GM23338 (cell line): ENCODE data around the gene CBFA2T2. TPM values are rescaled to one million over a fixed set of nuclear protein-coding genes. Genes with fewer than 3 reads are reported as not detected.

Source experiments
- ATAC-seq: fragments of 200-7000 bp; cut with Tn5 transposase; 3 replicates; pipeline ENCODE4 v1.9.1; 2020
- DNase-seq: peaks from one replicate; pipeline ENCODE4 v3.0.0-alpha.2; 2015; ENCODE audit warnings: low spot score
- H2AFZ ChIP-seq: fragments of 200-600 bp; sonication (generic); 2 replicates; pipeline ENCODE4 v1.8.0; 2016; ENCODE audit warnings: antibody characterized with exemption, mild to moderate bottlenecking, moderate library complexity
- H3F3A ChIP-seq: fragments of 200-600 bp; sonication (generic); replicated peaks from 2 replicates; pipeline ENCODE4 v1.8.0; 2017; ENCODE audit warnings: antibody characterized with exemption, mixed run types, low read depth
- H3K27ac ChIP-seq: fragments of 200-600 bp; sonication (generic); 2 replicates; pipeline ENCODE4 v1.6.1; 2016; ENCODE audit warnings: low read depth
- H3K27me3 ChIP-seq: fragments of 200-600 bp; sonication (generic); 2 replicates; pipeline ENCODE4 v1.8.0; 2016; ENCODE audit warnings: mild to moderate bottlenecking, mixed run types, moderate library complexity; ENCODE audit not compliant: insufficient read depth
- H3K36me3 ChIP-seq: fragments of 200-600 bp; sonication (generic); 2 replicates; pipeline ENCODE4 v1.8.0; 2016; ENCODE audit warnings: mild to moderate bottlenecking; ENCODE audit not compliant: insufficient read depth
- H3K4me1 ChIP-seq: fragments of 200-600 bp; sonication (generic); 2 replicates; pipeline ENCODE4 v1.8.0; 2016; ENCODE audit warnings: mild to moderate bottlenecking, moderate library complexity; ENCODE audit not compliant: insufficient read depth
- H3K4me2 ChIP-seq: fragments of 200-600 bp; sonication (generic); 2 replicates; pipeline ENCODE4 v1.7.1; 2017; ENCODE audit warnings: mixed run types
- H3K4me3 ChIP-seq: fragments of 200-600 bp; sonication (generic); 2 replicates; pipeline ENCODE4 v1.6.1; 2016; ENCODE audit warnings: mixed run types
- H3K79me2 ChIP-seq: fragments of 200-600 bp; sonication (generic); replicated peaks from 2 replicates; pipeline ENCODE4 v1.8.0; 2017; ENCODE audit warnings: mild to moderate bottlenecking; ENCODE audit not compliant: insufficient read depth
- H3K9me2 ChIP-seq: fragments of 200-600 bp; sonication (generic); 2 replicates; pipeline ENCODE4 v1.8.0; 2017; ENCODE audit not compliant: insufficient read depth
- H4K20me1 ChIP-seq: fragments of 200-600 bp; sonication (generic); replicated peaks from 2 replicates; pipeline ENCODE4 v1.8.0; 2017; ENCODE audit warnings: mild to moderate bottlenecking; ENCODE audit not compliant: insufficient read depth
- H3K27ac Mint-ChIP-seq: 2 replicates; pipeline ENCODE4 v1.8.0; 2020; ENCODE audit warnings: inconsistent platforms, mild to moderate bottlenecking, moderate library complexity, mixed read lengths
- H3K27me3 Mint-ChIP-seq: 3 replicates; pipeline ENCODE4 v1.8.0; 2022; ENCODE audit warnings: low read depth, mild to moderate bottlenecking, moderate library complexity, mixed read lengths, inconsistent platforms; ENCODE audit not compliant: insufficient read depth, poor library complexity
- H3K36me3 Mint-ChIP-seq: 3 replicates; pipeline ENCODE4 v1.8.0; 2021; ENCODE audit warnings: low read depth, mild to moderate bottlenecking, inconsistent platforms, moderate library complexity, mixed read lengths
- H3K4me1 Mint-ChIP-seq: 3 replicates; pipeline ENCODE4 v1.8.0; 2020; ENCODE audit warnings: mild to moderate bottlenecking, inconsistent platforms, mixed read lengths
- H3K4me3 Mint-ChIP-seq: 3 replicates; pipeline ENCODE4 v1.8.0; 2021; ENCODE audit warnings: moderate library complexity, mild to moderate bottlenecking, inconsistent platforms, mixed read lengths
- H3K9me3 Mint-ChIP-seq: 3 replicates; pipeline ENCODE4 v1.8.0; 2020; ENCODE audit warnings: moderate library complexity, mild to moderate bottlenecking, inconsistent platforms, mixed read lengths
- CREB1 ChIP-seq: fragments of 250-450 bp; sonication (Bioruptor Pico); IDR thresholded peaks from 2 replicates; pipeline ENCODE4 v1.5.0; 2020; ENCODE audit warnings: low read depth, mild to moderate bottlenecking, moderate library complexity
- CTCF ChIP-seq, 2 experiments: fragments of 200-600 bp in 1 of 2; sonication (generic) in 1 of 2; conservative IDR thresholded peaks; 2 replicates each; pipeline versions ENCODE4 v1.5.1 to v1.6.1; 2016 to 2017; ENCODE audit warnings: antibody characterized with exemption in 2 of 2, low read depth in 2 of 2, mild to moderate bottlenecking in 2 of 2, moderate library complexity in 1 of 2
- ETS1 ChIP-seq: IDR thresholded peaks from 2 replicates; pipeline ENCODE4 v1.6.1; 2016; ENCODE audit warnings: antibody characterized with exemption
- EZH2 ChIP-seq: fragments of 200-600 bp; sonication (generic); IDR thresholded peaks from one replicate; pipeline ENCODE4 v1.8.0; 2017; ENCODE audit warnings: antibody characterized with exemption, mild to moderate bottlenecking, low read depth; ENCODE audit not compliant: unreplicated experiment
- EZH2phosphoT487 ChIP-seq: fragments of 200-600 bp; sonication (generic); IDR thresholded peaks from one replicate; pipeline ENCODE4 v1.8.1; 2018; ENCODE audit warnings: antibody characterized with exemption; ENCODE audit not compliant: unreplicated experiment
- JUNB ChIP-seq: IDR thresholded peaks from one replicate; pipeline ENCODE4 v1.6.1; 2016; ENCODE audit warnings: antibody characterized with exemption; ENCODE audit not compliant: unreplicated experiment
- NANOG ChIP-seq: IDR thresholded peaks from 2 replicates; pipeline ENCODE4 v1.6.1; 2016; ENCODE audit warnings: antibody characterized with exemption, borderline replicate concordance
- POLR2AphosphoS5 ChIP-seq: IDR thresholded peaks from 2 replicates; pipeline ENCODE4 v1.6.1; 2016; ENCODE audit warnings: antibody characterized with exemption, low read depth
- REST ChIP-seq: IDR thresholded peaks from one replicate; pipeline ENCODE4 v1.6.1; 2018; ENCODE audit warnings: antibody characterized with exemption; ENCODE audit not compliant: unreplicated experiment
- STAT1 ChIP-seq: IDR thresholded peaks from one replicate; pipeline ENCODE4 v1.6.1; 2016; ENCODE audit warnings: antibody characterized with exemption; ENCODE audit not compliant: unreplicated experiment
- ZNF114 ChIP-seq: fragments of 250-450 bp; sonication (Bioruptor Pico); IDR thresholded peaks from 2 replicates; pipeline ENCODE4 v1.5.0; 2020; ENCODE audit warnings: mild to moderate bottlenecking, moderate library complexity
- ZNF331 ChIP-seq: fragments of 250-450 bp; sonication (Bioruptor Pico); IDR thresholded peaks from 2 replicates; pipeline ENCODE4 v1.5.0; 2020; ENCODE audit warnings: low read depth, mild to moderate bottlenecking, moderate library complexity
- ZNF462 ChIP-seq: fragments of 250-450 bp; sonication (Bioruptor Pico); IDR thresholded peaks from 2 replicates; pipeline ENCODE4 v1.5.0; 2020; ENCODE audit warnings: mild to moderate bottlenecking, moderate library complexity
- polyA plus RNA-seq: library from polyadenylated mRNA; unstranded; fragments of >200 nt; fragmentation: Nextera tagmentation; extraction: Ambion mirVana; gene quantifications from 2 replicates; pipeline ENCODE4 v1.2.1, GENCODE V29; 2016
- total RNA-seq: library from RNA; depleted of rRNA; stranded (reverse); fragments of >200 nt; shearing (Covaris generic); gene quantifications from 2 replicates; pipeline ENCODE4 v1.2.3, GENCODE V29; 2014

The CBFA2T2 gene
- total and polyA plus RNA-seq, 2 experiments from 2014 or later, result 12.7 to 15.8 TPM

GRCh38 chr20:33669224-33669623 lies 179.3 kb downstream of the CBFA2T2 start:
- no peak overlapping the region for H3K4me2 ChIP-seq
- no peak overlapping the region for H3K4me3 Mint-ChIP-seq
- H3K27me3 ChIP-seq, result peaks cover 11% of the 10 kb centered on the region; the same call in 1 of the 2 replicates
- ATAC-seq (no peak), DNase-seq (no peak)
- no peak overlapping the region for H3K27ac ChIP-seq
- TF ChIP-seq ETS1, result no peak
- no peak for TF ChIP-seq ZNF114 (CRISPR knock-in tag)
- no peak for TF ChIP-seq EZH2phosphoT487
- no peak for TF ChIP-seq CTCF (conservative IDR thresholded peaks at IDR 0.05; ENCODE audit: low read depth in 2 of 2)
- TF ChIP-seq STAT1, result no peak
- TF ChIP-seq EZH2, result no peak
- no peak for TF ChIP-seq ZNF462
- TF ChIP-seq JUNB, result no peak
- TF ChIP-seq CREB1, result no peak
- no peak for TF ChIP-seq REST
- no peak for TF ChIP-seq NANOG
- TF ChIP-seq ZNF331 (CRISPR knock-in tag), result no peak
- TF ChIP-seq POLR2AphosphoS5, result no peak
- peaks cover 3% of the 10 kb centered on the region for H4K20me1 ChIP-seq
- H2AFZ ChIP-seq, result no peak overlapping the region
- no peak overlapping the region for H3K27ac Mint-ChIP-seq
- no peaks in the 10 kb centered on the region for H3K9me2 ChIP-seq
- peaks cover 11% of the 10 kb centered on the region; the same call in 1 of the 2 replicates for H3F3A ChIP-seq
- H3K9me3 Mint-ChIP-seq, result no peaks in the 10 kb centered on the region
- peaks cover 40% of the 10 kb centered on the region for H3K4me1 Mint-ChIP-seq
- no peak overlapping the region for H3K4me3 ChIP-seq
- H3K79me2 ChIP-seq, result no peaks in the 10 kb centered on the region; the same call in 1 of the 2 replicates
- H3K36me3 Mint-ChIP-seq, result peaks cover 34% of the 10 kb centered on the region
- H3K4me1 ChIP-seq, result peaks cover 25% of the 10 kb centered on the region; the same call in 1 of the 2 replicates
- H3K36me3 ChIP-seq, result no peaks in the 10 kb centered on the region; the same call in 1 of the 2 replicates
- H3K27me3 Mint-ChIP-seq, result peaks cover 28% of the 10 kb centered on the region
